ENCODE results near the gene FAM234B. TPM values are rescaled to one million over a fixed set of nuclear protein-coding genes. Genes with fewer than 3 reads are reported as not detected.

The FAM234B gene
- total RNA-seq, 4 donors from 2014 or later, result 1.2 to 6.7 (median 5.0) TPM

DNA sequence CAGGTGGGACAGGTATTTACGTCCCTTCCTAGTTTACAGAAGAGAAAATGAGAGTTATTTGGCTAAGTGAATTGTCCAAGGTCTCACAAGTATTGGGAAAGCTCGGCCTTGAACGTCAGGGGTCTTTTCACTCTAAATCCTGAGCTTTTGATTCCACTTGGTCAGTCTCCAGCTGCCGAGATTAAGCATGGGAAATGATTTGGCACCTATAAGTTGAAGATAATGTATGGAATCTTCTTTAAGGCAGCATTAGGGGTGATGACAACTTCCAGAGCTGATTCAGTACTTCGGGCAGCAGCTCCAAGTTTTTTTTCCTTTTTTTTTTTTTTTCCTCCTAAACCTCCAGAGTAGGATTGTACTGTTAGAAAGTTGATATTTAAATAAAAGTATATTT lies 722 bp downstream of the FAM234B start:
- Histone ChIP-seq H3K4me3 (peak overlapping the region; percentile 89 to 94 (median 92)), H3K4me1 (peaks cover 4 to 17% (median 15%) of the 10 kb centered on the region in 4 donors), H3K36me3 (no peaks in the 10 kb centered on the region), H3K27me3 (no peaks in the 10 kb centered on the region), H3K27ac (replicated peaks in 1 of 4) (peak overlapping the region in 3 of 4 donors; percentile 68 to 76 (median 73)), H3K9me3 (no peaks in the 10 kb centered on the region)
- TF ChIP-seq, protein P1, sequence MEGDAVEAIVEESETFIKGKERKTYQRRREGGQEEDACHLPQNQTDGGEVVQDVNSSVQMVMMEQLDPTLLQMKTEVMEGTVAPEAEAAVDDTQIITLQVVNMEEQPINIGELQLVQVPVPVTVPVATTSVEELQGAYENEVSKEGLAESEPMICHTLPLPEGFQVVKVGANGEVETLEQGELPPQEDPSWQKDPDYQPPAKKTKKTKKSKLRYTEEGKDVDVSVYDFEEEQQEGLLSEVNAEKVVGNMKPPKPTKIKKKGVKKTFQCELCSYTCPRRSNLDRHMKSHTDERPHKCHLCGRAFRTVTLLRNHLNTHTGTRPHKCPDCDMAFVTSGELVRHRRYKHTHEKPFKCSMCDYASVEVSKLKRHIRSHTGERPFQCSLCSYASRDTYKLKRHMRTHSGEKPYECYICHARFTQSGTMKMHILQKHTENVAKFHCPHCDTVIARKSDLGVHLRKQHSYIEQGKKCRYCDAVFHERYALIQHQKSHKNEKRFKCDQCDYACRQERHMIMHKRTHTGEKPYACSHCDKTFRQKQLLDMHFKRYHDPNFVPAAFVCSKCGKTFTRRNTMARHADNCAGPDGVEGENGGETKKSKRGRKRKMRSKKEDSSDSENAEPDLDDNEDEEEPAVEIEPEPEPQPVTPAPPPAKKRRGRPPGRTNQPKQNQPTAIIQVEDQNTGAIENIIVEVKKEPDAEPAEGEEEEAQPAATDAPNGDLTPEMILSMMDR (IDR thresholded peaks at IDR 0.05), result no peak
- TF ChIP-seq POLR2AphosphoS5 (IDR thresholded peaks at IDR 0.05), result no peak
- TF ChIP-seq POLR2A (IDR thresholded peaks at IDR 0.05; ENCODE audit: low read depth), result no peak
- no peak for TF ChIP-seq EP300 (IDR thresholded peaks at IDR 0.05)
- intact Hi-C loops (cut with DNase I), result loop anchor here (2.0 kb wide), 1 partner anchor 44 kb away; the partner anchor contains the start of gene HEBP1
- no peak for DNase-seq (ENCODE audit: extremely low spot score)
- 8% methylated on average over 5 of the region's 5 CpGs for WGBS

DNA sequence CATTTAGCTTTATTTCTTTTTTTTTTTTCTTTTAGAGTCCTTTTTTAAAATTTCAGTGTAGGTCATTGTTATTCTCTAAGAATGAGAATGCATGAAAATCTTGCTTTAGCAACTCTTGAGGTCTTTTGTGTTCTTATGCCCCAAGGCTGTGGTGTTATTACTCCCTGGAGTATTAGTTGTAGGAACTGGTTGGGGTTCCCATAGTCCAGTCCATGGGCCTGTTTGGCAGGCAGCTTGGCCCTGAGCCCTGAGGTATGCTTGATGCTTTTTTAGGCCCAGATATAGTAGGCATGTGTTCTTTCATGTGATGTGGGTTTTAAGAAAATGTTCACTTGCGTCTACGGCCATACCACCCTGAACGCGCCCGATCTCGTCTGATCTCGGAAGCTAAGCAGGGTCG lies 1.6 kb downstream of the FAM234B start:
- H3K27me3 ChIP-seq, result no peaks in the 10 kb centered on the region
- DNase-seq (ENCODE audit: extremely low spot score), result no peak
- H3K9me3 ChIP-seq, result no peaks in the 10 kb centered on the region
- no peaks in the 10 kb centered on the region for H3K36me3 ChIP-seq
- no peak overlapping the region for H3K4me3 ChIP-seq
- intact Hi-C loops (cut with DNase I), result loop anchor here (2.0 kb wide), 1 partner anchor 45 kb away; the partner anchor contains the start of gene HEBP1
- H3K4me1 ChIP-seq, result peaks cover 4 to 23% (median 16%) of the 10 kb centered on the region in 4 donors
- no peak overlapping the region for H3K27ac ChIP-seq (replicated peaks in 1 of 4)
- TF ChIP-seq EP300 (IDR thresholded peaks at IDR 0.05) (no peak), POLR2A (IDR thresholded peaks at IDR 0.05; ENCODE audit: low read depth) (no peak), POLR2AphosphoS5 (IDR thresholded peaks at IDR 0.05) (no peak)
- TF ChIP-seq, protein P1 (IDR thresholded peaks at IDR 0.05), result no peak
- WGBS, result no CpG with 5 or more reads among the region's 8 CpGs

DNA sequence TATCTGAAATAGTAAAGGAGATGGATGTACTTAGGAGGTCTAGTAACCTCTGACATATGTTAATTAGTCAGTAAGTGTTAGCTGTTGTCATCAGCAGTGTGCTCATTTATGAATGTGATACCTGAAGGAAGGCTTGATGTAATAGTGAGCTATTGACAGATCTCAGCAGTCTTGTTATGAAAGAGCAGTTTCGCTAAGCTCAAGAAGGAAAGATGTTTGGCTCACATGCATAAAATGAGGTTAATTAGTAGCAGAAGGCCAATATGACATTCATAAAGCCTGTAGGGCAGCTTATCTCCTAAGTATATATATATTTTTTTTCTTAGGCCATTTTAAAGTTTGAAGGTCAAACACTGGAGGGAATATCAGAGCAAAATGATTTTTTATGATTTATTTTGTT lies 2.8 kb downstream of the FAM234B start:
- intact Hi-C loops (cut with DNase I), result no loop called here
- 92% methylated on average over 1 of the region's 1 CpG for WGBS
- TF ChIP-seq POLR2AphosphoS5 (IDR thresholded peaks at IDR 0.05) (no peak), POLR2A (IDR thresholded peaks at IDR 0.05; ENCODE audit: low read depth) (no peak), EP300 (IDR thresholded peaks at IDR 0.05) (no peak)
- TF ChIP-seq, protein P1 (IDR thresholded peaks at IDR 0.05), result no peak
- Histone ChIP-seq H3K36me3 (no peaks in the 10 kb centered on the region), H3K27me3 (no peaks in the 10 kb centered on the region), H3K4me3 (no peak overlapping the region), H3K27ac (replicated peaks in 1 of 4) (no peak overlapping the region), H3K9me3 (no peaks in the 10 kb centered on the region), H3K4me1 (peaks cover 4 to 23% (median 16%) of the 10 kb centered on the region in 4 donors)
- no peak for DNase-seq (ENCODE audit: extremely low spot score)

DNA sequence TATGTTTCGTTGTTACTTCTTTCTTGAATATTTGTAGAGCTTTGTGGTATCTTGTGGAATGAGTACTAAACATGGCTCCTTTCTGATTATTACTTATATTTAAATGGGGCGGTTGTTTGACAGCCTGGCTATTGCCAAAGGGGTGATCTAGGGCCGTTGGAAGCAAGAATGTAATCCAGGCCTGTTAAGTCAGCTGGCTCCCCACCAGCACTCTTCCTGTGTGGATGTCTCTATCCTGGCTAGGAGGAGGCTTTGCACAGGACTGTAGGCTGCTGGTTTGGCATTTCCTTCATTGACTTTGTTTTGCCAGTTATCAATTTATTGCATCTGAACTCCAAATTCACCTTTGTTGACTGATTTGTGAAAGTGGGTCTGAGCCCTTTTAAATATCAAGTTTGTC lies 5.6 kb downstream of the FAM234B start:
- intact Hi-C loops (cut with DNase I), result no loop called here
- 41% methylated on average over 3 of the region's 3 CpGs for WGBS
- no peak overlapping the region for H3K27ac ChIP-seq (replicated peaks in 1 of 4)

More for the DNA sequence above, 5.6 kb downstream of the FAM234B start:
- H3K4me3 ChIP-seq, result no peak overlapping the region
- H3K4me1 ChIP-seq, result peaks cover 4 to 16% (median 8%) of the 10 kb centered on the region in 4 donors
- TF ChIP-seq POLR2AphosphoS5 (IDR thresholded peaks at IDR 0.05) (no peak), EP300 (IDR thresholded peaks at IDR 0.05) (no peak), POLR2A (IDR thresholded peaks at IDR 0.05; ENCODE audit: low read depth) (no peak)
- TF ChIP-seq, protein P1 (IDR thresholded peaks at IDR 0.05), result no peak
- no peaks in the 10 kb centered on the region for H3K36me3 ChIP-seq
- DNase-seq (ENCODE audit: extremely low spot score), result no peak
- H3K9me3 ChIP-seq, result peaks cover 0 to 5% (median 0%) of the 10 kb centered on the region in 4 donors
- no peaks in the 10 kb centered on the region for H3K27me3 ChIP-seq

All from esophagus muscularis mucosa (tissue), 4 donors.